ENCODE data around the gene RAB43. TPM values are rescaled to one million over a fixed set of nuclear protein-coding genes. Genes with fewer than 3 reads are reported as not detected.
A peak's percentile ranks its signal among the peaks of the same experiment; 100 is the strongest.

RAB43 gene
- total RNA-seq, 1 donor, result 13.4 TPM

DNA sequence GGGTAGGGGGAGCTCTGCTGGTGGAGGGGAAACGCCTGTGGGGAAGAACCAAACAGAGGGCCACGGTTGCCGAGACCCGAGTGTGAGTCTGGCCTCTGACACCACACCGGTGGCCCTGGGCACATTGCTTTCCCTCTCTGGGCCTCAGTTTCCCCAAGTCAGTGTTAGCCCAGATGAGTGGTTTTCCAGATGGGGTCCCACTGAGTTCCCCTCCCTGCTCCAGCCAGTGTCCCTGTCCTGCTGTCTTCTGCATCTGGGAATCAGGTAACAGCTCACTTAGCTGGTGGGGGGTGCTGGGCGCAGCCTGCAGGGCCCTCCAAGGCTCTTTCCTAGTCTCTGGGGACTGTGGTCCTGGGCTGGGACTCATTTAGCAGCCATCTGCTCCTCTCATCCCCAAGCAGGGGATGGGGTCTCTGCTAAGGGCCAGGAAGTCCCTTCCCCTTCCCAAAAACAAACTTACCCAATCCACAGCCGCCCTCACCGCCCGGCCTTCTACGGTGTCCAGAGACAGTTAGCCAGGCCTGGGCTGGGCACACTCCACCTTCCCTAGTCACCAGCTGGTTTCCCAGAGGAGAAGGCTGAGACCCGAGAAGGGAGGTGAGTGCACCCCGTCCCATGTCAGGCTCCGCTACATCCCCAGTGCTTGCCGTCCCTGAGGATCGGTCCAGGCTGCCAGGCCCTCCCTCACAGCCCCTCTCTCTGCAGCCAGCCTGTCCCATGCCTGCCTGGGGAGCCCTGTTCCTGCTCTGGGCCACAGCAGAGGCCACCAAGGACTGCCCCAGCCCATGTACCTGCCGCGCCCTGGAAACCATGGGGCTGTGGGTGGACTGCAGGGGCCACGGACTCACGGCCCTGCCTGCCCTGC lies 60.3 kb downstream of the RAB43 start:
- no peak for DNase-seq (ENCODE audit: insufficient read length, low spot score, missing footprints)
- no peak overlapping the region for H2AFZ ChIP-seq (ENCODE audit: low read length)
- no peaks in the 10 kb centered on the region for H3K36me3 ChIP-seq (ENCODE audit: insufficient read depth, low read length)
- no peaks in the 10 kb centered on the region for H3K9me3 ChIP-seq (ENCODE audit: low read depth, low read length)
- no peaks in the 10 kb centered on the region for H3K4me1 ChIP-seq (ENCODE audit: insufficient read depth, low read length)
- no peak overlapping the region for H3K4me2 ChIP-seq (ENCODE audit: insufficient read depth, low read length)
- no peaks in the 10 kb centered on the region for H3K79me2 ChIP-seq (ENCODE audit: insufficient read depth, low read length)
- H3K27me3 ChIP-seq (ENCODE audit: insufficient read depth, low read length), result peaks cover 5% of the 10 kb centered on the region
- TF ChIP-seq, protein P1, sequence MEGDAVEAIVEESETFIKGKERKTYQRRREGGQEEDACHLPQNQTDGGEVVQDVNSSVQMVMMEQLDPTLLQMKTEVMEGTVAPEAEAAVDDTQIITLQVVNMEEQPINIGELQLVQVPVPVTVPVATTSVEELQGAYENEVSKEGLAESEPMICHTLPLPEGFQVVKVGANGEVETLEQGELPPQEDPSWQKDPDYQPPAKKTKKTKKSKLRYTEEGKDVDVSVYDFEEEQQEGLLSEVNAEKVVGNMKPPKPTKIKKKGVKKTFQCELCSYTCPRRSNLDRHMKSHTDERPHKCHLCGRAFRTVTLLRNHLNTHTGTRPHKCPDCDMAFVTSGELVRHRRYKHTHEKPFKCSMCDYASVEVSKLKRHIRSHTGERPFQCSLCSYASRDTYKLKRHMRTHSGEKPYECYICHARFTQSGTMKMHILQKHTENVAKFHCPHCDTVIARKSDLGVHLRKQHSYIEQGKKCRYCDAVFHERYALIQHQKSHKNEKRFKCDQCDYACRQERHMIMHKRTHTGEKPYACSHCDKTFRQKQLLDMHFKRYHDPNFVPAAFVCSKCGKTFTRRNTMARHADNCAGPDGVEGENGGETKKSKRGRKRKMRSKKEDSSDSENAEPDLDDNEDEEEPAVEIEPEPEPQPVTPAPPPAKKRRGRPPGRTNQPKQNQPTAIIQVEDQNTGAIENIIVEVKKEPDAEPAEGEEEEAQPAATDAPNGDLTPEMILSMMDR (IDR thresholded peaks at IDR 0.05; ENCODE audit: extremely low read depth, low read depth, low read length), result no peak
- no peak overlapping the region for H3K27ac ChIP-seq (ENCODE audit: low read depth, low read length)
- H3K4me3 ChIP-seq (ENCODE audit: insufficient read depth, low read length), result no peak overlapping the region
- no peaks in the 10 kb centered on the region for H4K20me1 ChIP-seq (ENCODE audit: insufficient read depth, low read length)

- Histone ChIP-seq H2AFZ (ENCODE audit: low read length) (no peak within 1 kb of the TSS), H3K27me3 (ENCODE audit: insufficient read depth, low read length) (peaks cover 5% of the 10 kb centered on the region), H3K36me3 (ENCODE audit: insufficient read depth, low read length) (no peaks in the 10 kb centered on the region), H3K27ac (ENCODE audit: low read depth, low read length) (no peak within 1 kb of the TSS), H3K4me2 (ENCODE audit: insufficient read depth, low read length) (no peak within 1 kb of the TSS), H4K20me1 (ENCODE audit: insufficient read depth, low read length) (no peaks in the 10 kb centered on the region), H3K79me2 (ENCODE audit: insufficient read depth, low read length) (no peaks in the 10 kb centered on the region), H3K4me1 (ENCODE audit: insufficient read depth, low read length) (no peaks in the 10 kb centered on the region), H3K9me3 (ENCODE audit: low read depth, low read length) (no peaks in the 10 kb centered on the region), H3K4me3 (ENCODE audit: insufficient read depth, low read length) (no peak within 1 kb of the TSS)
- peak; percentile 68 for DNase-seq (ENCODE audit: insufficient read length, low spot score, missing footprints)
- TF ChIP-seq, protein P1 (IDR thresholded peaks at IDR 0.05; ENCODE audit: extremely low read depth, low read depth, low read length), result no peak
Observed at GRCh38 chr3:129060276-129061022, 61.2 kb downstream of the RAB43 start, which contains the start of gene GP9. Gene GP9 (plus strand): TSS chr3:129060779. CDS start chr3:129061740, 961 bp downstream.

GRCh38 chr3:129059311-129059958 lies 62.2 kb downstream of the RAB43 start:
- no peaks in the 10 kb centered on the region for H3K36me3 ChIP-seq (ENCODE audit: insufficient read depth, low read length)
- no peaks in the 10 kb centered on the region for H3K4me1 ChIP-seq (ENCODE audit: insufficient read depth, low read length)
- H3K4me3 ChIP-seq (ENCODE audit: insufficient read depth, low read length), result no peak overlapping the region
- no peak overlapping the region for H3K4me2 ChIP-seq (ENCODE audit: insufficient read depth, low read length)
- peak; percentile 75 for DNase-seq (ENCODE audit: insufficient read length, low spot score, missing footprints)
- no peaks in the 10 kb centered on the region for H3K9me3 ChIP-seq (ENCODE audit: low read depth, low read length)
- no peaks in the 10 kb centered on the region for H3K79me2 ChIP-seq (ENCODE audit: insufficient read depth, low read length)
- TF ChIP-seq, protein P1 (IDR thresholded peaks at IDR 0.05; ENCODE audit: extremely low read depth, low read depth, low read length), result no peak
- H2AFZ ChIP-seq (ENCODE audit: low read length), result no peak overlapping the region
- no peaks in the 10 kb centered on the region for H4K20me1 ChIP-seq (ENCODE audit: insufficient read depth, low read length)
- H3K27me3 ChIP-seq (ENCODE audit: insufficient read depth, low read length), result peaks cover 5% of the 10 kb centered on the region
- no peak overlapping the region for H3K27ac ChIP-seq (ENCODE audit: low read depth, low read length)
